SU-DHL-6 (cell line): ENCODE results near the gene CCKAR.

Experiments used
- CTCF ChIP-seq: fragments of 200-600 bp; sonication (generic); IDR thresholded peaks from one replicate; pipeline ENCODE4 v1.5.1; 2017; ENCODE audit warnings: antibody characterized with exemption, mild to moderate bottlenecking, low read length, moderate library complexity; ENCODE audit not compliant: insufficient read depth, poor library complexity, severe bottlenecking
- EZH2phosphoT487 ChIP-seq: fragments of 200-600 bp; sonication (generic), shearing (Covaris generic); conservative IDR thresholded peaks from 2 replicates; pipeline ENCODE4 v1.6.1; 2018; ENCODE audit warnings: mild to moderate bottlenecking, antibody characterized with exemption, low read length, moderate library complexity, mixed read lengths

GRCh38 chr4:26478330-26478729 is 12.0 kb downstream of the CCKAR start:
- no peak for TF ChIP-seq CTCF
- TF ChIP-seq EZH2phosphoT487, result no peak
